Transverse colon (tissue), 4 donors: Measurements from ENCODE around the gene GK. TPM values are rescaled to one million over a fixed set of nuclear protein-coding genes. Genes with fewer than 3 reads are reported as not detected.

Experiments used
- DNase-seq: peaks from one replicate; pipeline ENCODE4 v3.0.0-alpha.2; 2019
- H3K27ac ChIP-seq, 4 donors: fragments of 200-600 bp; sonication (generic); 2 replicates each; pipeline ENCODE4 v1.5.1; 2016 to 2018; ENCODE audit warnings: inconsistent platforms in 4 of 4
- H3K27me3 ChIP-seq: fragments of 200-600 bp; sonication (generic); 2 replicates; pipeline ENCODE4 v1.5.1; 2017; ENCODE audit warnings: inconsistent platforms
- H3K36me3 ChIP-seq, 4 donors: fragments of 200-600 bp; sonication (generic); 2 replicates each; pipeline ENCODE4 v1.5.1; 2017 to 2019; ENCODE audit warnings: inconsistent platforms in 4 of 4
- H3K4me1 ChIP-seq, 4 donors: fragments of 200-600 bp; sonication (generic); 2 replicates each; pipeline ENCODE4 v1.5.1; 2017 to 2020; ENCODE audit warnings: inconsistent platforms in 4 of 4
- H3K4me3 ChIP-seq, 4 donors: fragments of 200-600 bp; sonication (generic); 1 replicate in 1 of 4; 2 replicates in 3 of 4; pipeline versions ENCODE4 v1.5.1 to v1.6.1; 2017 to 2019; ENCODE audit warnings: inconsistent platforms in 4 of 4
- H3K9me3 ChIP-seq, 2 donors: fragments of 200-600 bp; sonication (generic); 2 replicates each; pipeline ENCODE4 v1.5.1; 2017 to 2019; ENCODE audit warnings: inconsistent platforms in 2 of 2
- CTCF ChIP-seq, 5 experiments: fragments of 200-600 bp in 3 of 5; fragments of 450-650 bp in 2 of 5; sonication (generic) in 3 of 5; IDR thresholded peaks; 1 replicate in 2 of 5; 2 replicates in 3 of 5; pipeline ENCODE4 v1.5.1; 2016 to 2017; ENCODE audit warnings: antibody characterized with exemption in 5 of 5, inconsistent platforms in 3 of 5, mild to moderate bottlenecking in 2 of 5, moderate library complexity in 1 of 5
- EP300 ChIP-seq: sonication (generic); formaldehyde crosslinking; IDR thresholded peaks from one replicate; pipeline ENCODE4 v1.6.1; 2017; ENCODE audit warnings: antibody characterized with exemption, low read depth
- POLR2A ChIP-seq: fragments of 450-650 bp; IDR thresholded peaks from one replicate; pipeline ENCODE4 v1.6.1; 2016; ENCODE audit warnings: antibody characterized with exemption, mild to moderate bottlenecking, moderate library complexity
- POLR2AphosphoS5 ChIP-seq, 3 donors: sonication (generic); formaldehyde crosslinking; IDR thresholded peaks; one replicate each; pipeline ENCODE4 v1.6.1; 2016; ENCODE audit warnings: antibody characterized with exemption in 3 of 3
- WGBS, 2 donors: methylation state at CpG; one replicate each; pipeline ENCODE4 v1.1.5; 2018; ENCODE audit warnings: low coverage in 1 of 2; 5-methylcytosine and 5-hydroxymethylcytosine counted together
- in situ Hi-C, 4 donors: fragments of 200-750 bp; cut with MboI; loops; one replicate each; pipeline versions ENCODE4 v1.15.0 to v1.15.1; 2017; ENCODE audit warnings: low sequenced_read_pairs in 3 of 4, low pct_ligation_motif_present in 1 of 4, low pct_unique_long_range_greater_than_20kb in 1 of 4
- intact Hi-C: fragments of 100-400 bp; cut with DNase I; formaldehyde crosslinking; loops from one replicate; pipeline ENCODE4 v1.15.1; 2023; ENCODE audit warnings: low total_unique reads
- total RNA-seq, 4 donors: library from RNA; depleted of rRNA; stranded (reverse); fragments of >200 nt; gene quantifications; one replicate each; pipeline ENCODE4 v1.1.0, GENCODE V29; 2016

Gene GK
- total RNA-seq, 4 donors from 2014 or later, result 2.2 to 30.2 (median 19.6) TPM

DNA sequence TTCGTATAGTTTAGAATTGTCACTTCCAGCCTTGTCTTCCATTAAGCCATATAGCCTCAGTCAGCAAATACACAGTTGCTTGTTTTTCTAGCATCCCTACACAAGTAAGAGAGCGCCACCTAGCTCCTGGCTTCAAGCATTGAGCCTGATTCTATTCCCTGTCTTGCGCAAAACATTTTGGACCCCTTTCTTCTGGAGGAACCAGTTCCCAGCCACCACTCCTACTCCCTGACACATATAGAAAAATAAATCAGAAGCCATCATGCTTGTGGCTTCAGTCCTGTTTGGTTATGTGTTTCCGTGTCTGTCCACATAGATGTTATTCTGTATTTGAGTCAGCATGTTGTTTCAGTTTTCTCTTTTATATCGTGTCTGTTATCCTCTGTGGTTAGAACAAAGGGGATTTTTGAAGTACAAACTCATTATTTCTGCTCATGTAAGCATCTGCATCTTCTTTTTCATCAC is 59.9 kb downstream of the GK start:
- H3K4me1 ChIP-seq, result no peaks in the 10 kb centered on the region
- WGBS, 2 donors, result 30 to 43% methylated on average over 1 to 5 of the region's 5 CpGs
- peak; percentile 46 for DNase-seq
- intact Hi-C loops, result no loop called here
- no peak overlapping the region for H3K27ac ChIP-seq
- no peaks in the 10 kb centered on the region for H3K36me3 ChIP-seq
- no peaks in the 10 kb centered on the region for H3K9me3 ChIP-seq
- no peak overlapping the region for H3K4me3 ChIP-seq
- in situ Hi-C loops, result loop anchor here (10.0 to 25.0 kb wide), 5 partner anchors 68 to 151 kb away; partner anchors contain the start of gene TASL (in 1 of the 4)
- TF ChIP-seq EP300 (no peak), CTCF (IDR thresholded peaks at IDR 0.05) (peak; percentile 44 to 57 (median 55))
- H3K27me3 ChIP-seq, result no peaks in the 10 kb centered on the region

- H3K27me3 ChIP-seq, result no peaks in the 10 kb centered on the region
- in situ Hi-C loops (loop anchor here (10.0 to 25.0 kb wide), 5 partner anchors 69 to 152 kb away; partner anchors contain the start of gene TASL (in 1 of the 4)), intact Hi-C loops (no loop called here)
- H3K4me3 ChIP-seq, result no peak overlapping the region
- H3K9me3 ChIP-seq, result no peaks in the 10 kb centered on the region
- H3K36me3 ChIP-seq, result no peaks in the 10 kb centered on the region
- H3K27ac ChIP-seq, result no peak overlapping the region
- WGBS, 2 donors, result 80% methylated on average over 1 of the region's 1 CpG; no CpG with 5 or more reads in 1 of the 2 donors
- no peaks in the 10 kb centered on the region for H3K4me1 ChIP-seq
- TF ChIP-seq POLR2AphosphoS5 (IDR thresholded peaks at IDR 0.05), result no peak
- no peak for TF ChIP-seq EP300
- TF ChIP-seq CTCF (IDR thresholded peaks at IDR 0.05), result no peak
- no peak for TF ChIP-seq POLR2A
- no peak for DNase-seq
Observed at GRCh38 chrX:30714138-30714537, 60.9 kb downstream of the GK start.

- intact Hi-C loops (no loop called here), in situ Hi-C loops (loop anchor here (10.0 to 25.0 kb wide), 5 partner anchors 71 to 154 kb away; partner anchors contain the start of gene TASL (in 1 of the 4))
- no peaks in the 10 kb centered on the region for H3K36me3 ChIP-seq
- no peaks in the 10 kb centered on the region for H3K4me1 ChIP-seq
- H3K27ac ChIP-seq, result no peak overlapping the region
- H3K27me3 ChIP-seq, result no peaks in the 10 kb centered on the region
- DNase-seq, result no peak
- no peak overlapping the region for H3K4me3 ChIP-seq
- no peak for TF ChIP-seq EP300
- TF ChIP-seq CTCF (IDR thresholded peaks at IDR 0.05), result no peak
- TF ChIP-seq POLR2A, result no peak
- no peak for TF ChIP-seq POLR2AphosphoS5 (IDR thresholded peaks at IDR 0.05)
- 20 to 54% methylated on average over 1 to 2 of the region's 2 CpGs for WGBS, 2 donors
- H3K9me3 ChIP-seq, result no peaks in the 10 kb centered on the region
Observed at GRCh38 chrX:30715976-30716375, 62.8 kb downstream of the GK start.

DNA sequence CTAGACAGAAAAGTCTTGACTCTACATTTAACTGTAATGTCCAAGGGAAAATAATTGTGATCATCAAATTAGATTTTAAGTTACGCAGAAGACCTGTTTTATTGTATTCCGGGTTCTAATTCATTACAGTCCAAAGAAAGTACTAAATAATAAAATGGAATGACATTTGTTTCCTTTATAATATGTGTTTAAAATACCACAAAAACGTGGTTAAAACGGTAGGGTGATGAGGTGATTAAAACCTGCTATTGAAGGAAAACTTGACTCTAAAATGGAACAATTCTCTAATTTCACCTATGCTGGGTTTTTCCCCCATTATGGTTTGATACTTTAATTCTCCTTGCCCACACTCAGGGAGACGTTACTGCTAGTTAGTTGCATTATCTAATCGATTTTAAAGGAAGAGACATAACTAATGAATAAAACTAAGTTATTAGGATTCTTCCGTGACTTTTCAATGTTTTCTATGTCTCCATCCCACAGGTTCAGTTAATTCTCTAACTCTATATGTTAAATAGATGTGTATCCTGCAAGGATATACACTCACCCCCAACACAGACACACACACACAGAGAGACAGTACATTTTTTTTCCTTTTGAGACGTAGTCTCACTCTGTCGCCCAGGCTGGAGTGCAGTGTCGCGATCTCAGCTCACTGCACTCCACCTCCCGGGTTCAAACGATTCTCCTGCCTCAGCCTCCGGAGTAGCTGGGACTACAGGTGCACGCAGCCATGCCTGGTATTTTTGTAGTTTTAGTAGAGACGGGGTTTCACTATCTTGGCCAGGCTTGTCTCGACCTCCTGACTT is 80.8 kb downstream of the GK start:
- in situ Hi-C loops (no loop called here), intact Hi-C loops (no loop called here)
- DNase-seq, result no peak
- TF ChIP-seq POLR2A (no peak), POLR2AphosphoS5 (IDR thresholded peaks at IDR 0.05) (no peak), EP300 (no peak), CTCF (IDR thresholded peaks at IDR 0.05) (no peak)
- 65% methylated on average over 8 to 17 of the region's 17 CpGs for WGBS, 2 donors
- H3K9me3 ChIP-seq, result no peaks in the 10 kb centered on the region
- no peaks in the 10 kb centered on the region for H3K4me1 ChIP-seq
- H3K27me3 ChIP-seq, result no peaks in the 10 kb centered on the region
- H3K36me3 ChIP-seq, result no peaks in the 10 kb centered on the region
- no peak overlapping the region for H3K4me3 ChIP-seq
- H3K27ac ChIP-seq, result no peak overlapping the region
